ENCODE data around the gene GNMT. TPM values are rescaled to one million over a fixed set of nuclear protein-coding genes. Genes with fewer than 3 reads are reported as not detected.

Gene GNMT
- polyA plus RNA-seq, 1 experiment, result 0.07 TPM

DNA sequence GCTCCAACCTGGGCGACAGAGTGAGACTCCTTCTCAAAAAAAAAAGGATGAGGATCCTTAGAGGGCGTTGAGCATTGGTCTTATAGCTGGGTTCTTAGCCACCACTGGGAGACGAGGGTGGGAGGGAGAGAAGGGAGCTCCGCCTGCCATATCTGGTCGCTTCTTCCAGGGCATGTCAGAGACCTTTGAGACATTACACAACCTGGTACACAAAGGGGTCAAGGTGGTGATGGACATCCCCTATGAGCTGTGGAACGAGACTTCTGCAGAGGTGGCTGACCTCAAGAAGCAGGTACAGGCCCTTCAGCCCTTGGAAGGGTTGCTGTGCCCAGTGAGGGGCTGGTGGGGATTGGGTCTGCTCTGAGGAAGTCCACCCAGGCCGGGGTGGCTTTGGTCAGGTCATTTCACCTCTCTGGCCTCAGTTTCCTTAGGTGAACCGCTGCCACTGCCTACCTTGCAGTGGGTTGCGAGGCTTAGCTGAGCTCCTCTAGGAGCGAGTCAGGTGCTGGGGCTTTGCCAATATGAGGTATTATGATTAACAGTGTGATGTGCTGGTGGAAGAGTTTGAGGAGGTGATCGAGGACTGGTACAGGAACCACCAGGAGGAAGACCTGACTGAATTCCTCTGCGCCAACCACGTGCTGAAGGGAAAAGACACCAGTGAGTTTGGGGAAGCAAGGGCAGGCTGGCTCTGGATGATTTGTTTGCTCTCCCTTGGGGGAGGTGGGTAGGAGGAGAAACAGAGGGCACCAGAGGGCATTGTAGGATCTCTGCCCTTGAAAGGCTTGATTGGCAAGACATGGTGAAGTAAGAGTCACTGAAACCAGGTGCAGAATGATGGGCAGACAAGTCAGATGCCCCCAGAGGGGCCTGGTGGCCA is 22.8 kb upstream of the GNMT start:
- H3K4me3 ChIP-seq (ENCODE audit: low read depth, low read length), result no peak overlapping the region
- no peak for DNase-seq (ENCODE audit: low read depth, low spot score)
- POLR2A ChIA-PET, result interaction anchor here (0.8 kb wide), 1 partner anchor 9 kb away, joined by 3 read pairs; the partner anchor contains the start of gene CNPY3
- CTCF ChIA-PET, result interaction anchor here (1.6 kb wide), 1 partner anchor 37 kb away, joined by 4 read pairs; no protein-coding TSS in a partner anchor
- no peak overlapping the region for H3K27ac ChIP-seq (ENCODE audit: low read depth, low read length)
- TF ChIP-seq, protein P1, sequence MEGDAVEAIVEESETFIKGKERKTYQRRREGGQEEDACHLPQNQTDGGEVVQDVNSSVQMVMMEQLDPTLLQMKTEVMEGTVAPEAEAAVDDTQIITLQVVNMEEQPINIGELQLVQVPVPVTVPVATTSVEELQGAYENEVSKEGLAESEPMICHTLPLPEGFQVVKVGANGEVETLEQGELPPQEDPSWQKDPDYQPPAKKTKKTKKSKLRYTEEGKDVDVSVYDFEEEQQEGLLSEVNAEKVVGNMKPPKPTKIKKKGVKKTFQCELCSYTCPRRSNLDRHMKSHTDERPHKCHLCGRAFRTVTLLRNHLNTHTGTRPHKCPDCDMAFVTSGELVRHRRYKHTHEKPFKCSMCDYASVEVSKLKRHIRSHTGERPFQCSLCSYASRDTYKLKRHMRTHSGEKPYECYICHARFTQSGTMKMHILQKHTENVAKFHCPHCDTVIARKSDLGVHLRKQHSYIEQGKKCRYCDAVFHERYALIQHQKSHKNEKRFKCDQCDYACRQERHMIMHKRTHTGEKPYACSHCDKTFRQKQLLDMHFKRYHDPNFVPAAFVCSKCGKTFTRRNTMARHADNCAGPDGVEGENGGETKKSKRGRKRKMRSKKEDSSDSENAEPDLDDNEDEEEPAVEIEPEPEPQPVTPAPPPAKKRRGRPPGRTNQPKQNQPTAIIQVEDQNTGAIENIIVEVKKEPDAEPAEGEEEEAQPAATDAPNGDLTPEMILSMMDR (IDR thresholded peaks at IDR 0.05; ENCODE audit: low read depth, low read length), result no peak
- no peaks in the 10 kb centered on the region for H3K27me3 ChIP-seq (ENCODE audit: control insufficient read depth, insufficient read depth, low read length)
- no peaks in the 10 kb centered on the region for H3K9me3 ChIP-seq (ENCODE audit: control insufficient read depth, insufficient read depth, low read length)

DNA sequence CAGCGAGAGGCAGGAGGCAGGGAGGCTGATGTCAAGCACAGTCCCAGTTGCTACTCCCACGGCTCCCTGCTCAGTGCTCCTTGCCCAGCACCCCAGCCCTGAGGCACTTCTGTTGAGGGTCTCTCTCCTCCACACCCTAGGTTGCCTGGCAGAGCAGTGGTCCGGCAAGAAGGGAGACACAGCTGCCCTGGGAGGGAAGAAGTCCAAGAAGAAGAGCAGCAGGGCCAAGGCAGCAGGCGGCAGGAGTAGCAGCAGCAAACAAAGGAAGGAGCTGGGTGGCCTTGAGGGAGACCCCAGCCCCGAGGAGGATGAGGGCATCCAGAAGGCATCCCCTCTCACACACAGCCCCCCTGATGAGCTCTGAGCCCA is 22.1 kb upstream of the GNMT start:
- DNase-seq (ENCODE audit: low read depth, low spot score), result no peak
- no peaks in the 10 kb centered on the region for H3K27me3 ChIP-seq (ENCODE audit: control insufficient read depth, insufficient read depth, low read length)
- no peak overlapping the region for H3K4me3 ChIP-seq (ENCODE audit: low read depth, low read length)
- H3K9me3 ChIP-seq (ENCODE audit: control insufficient read depth, insufficient read depth, low read length), result no peaks in the 10 kb centered on the region
- no peak overlapping the region for H3K27ac ChIP-seq (ENCODE audit: low read depth, low read length)
- CTCF ChIA-PET, result no interaction called here
- POLR2A ChIA-PET, result interaction anchor here (0.5 kb wide), 1 partner anchor 34 kb away, joined by 4 read pairs; no protein-coding TSS in a partner anchor
- TF ChIP-seq, protein P1 (IDR thresholded peaks at IDR 0.05; ENCODE audit: low read depth, low read length), result no peak

DNA sequence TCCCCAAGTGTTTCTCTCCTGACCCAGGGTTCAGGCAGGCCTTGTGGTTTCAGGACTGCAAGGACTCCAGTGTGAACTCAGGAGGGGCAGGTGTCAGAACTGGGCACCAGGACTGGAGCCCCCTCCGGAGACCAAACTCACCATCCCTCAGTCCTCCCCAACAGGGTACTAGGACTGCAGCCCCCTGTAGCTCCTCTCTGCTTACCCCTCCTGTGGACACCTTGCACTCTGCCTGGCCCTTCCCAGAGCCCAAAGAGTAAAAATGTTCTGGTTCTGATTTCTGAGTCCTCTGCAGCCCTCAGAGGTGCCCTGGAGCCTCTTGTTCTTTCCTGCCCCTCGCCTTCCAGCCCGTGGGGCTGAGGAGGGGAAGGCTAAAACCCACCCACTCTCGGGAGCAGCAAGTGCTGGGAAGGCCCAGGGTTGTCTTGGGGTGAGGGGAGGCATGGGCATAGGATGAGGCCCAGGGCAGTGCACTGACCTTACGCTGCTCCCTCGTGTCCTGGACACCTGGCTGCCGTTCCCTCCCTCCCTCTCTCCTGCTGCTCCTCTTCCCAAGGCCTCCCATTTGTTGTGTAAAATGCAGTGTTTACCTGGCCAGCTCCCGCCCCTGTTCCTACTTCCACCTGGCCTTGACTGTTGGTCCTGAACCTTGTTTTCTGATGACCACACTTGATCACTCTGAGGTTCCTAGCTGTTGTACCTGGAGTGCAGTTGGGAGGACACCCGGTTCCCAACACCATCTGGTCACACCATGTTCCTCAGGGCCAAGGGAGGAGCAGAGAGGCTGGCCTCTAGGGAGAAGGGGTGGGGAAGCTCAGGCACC is 21.4 kb upstream of the GNMT start:
- no peaks in the 10 kb centered on the region for H3K9me3 ChIP-seq (ENCODE audit: control insufficient read depth, insufficient read depth, low read length)
- H3K4me3 ChIP-seq (ENCODE audit: low read depth, low read length), result no peak overlapping the region
- H3K27ac ChIP-seq (ENCODE audit: low read depth, low read length), result no peak overlapping the region
- TF ChIP-seq, protein P1 (IDR thresholded peaks at IDR 0.05; ENCODE audit: low read depth, low read length), result no peak
- DNase-seq (ENCODE audit: low read depth, low spot score), result no peak
- ChIA-PET POLR2A (interaction anchor here (0.5 kb wide), 1 partner anchor 33 kb away, joined by 4 read pairs; no protein-coding TSS in a partner anchor), CTCF (no interaction called here)
- H3K27me3 ChIP-seq (ENCODE audit: control insufficient read depth, insufficient read depth, low read length), result no peaks in the 10 kb centered on the region

DNA sequence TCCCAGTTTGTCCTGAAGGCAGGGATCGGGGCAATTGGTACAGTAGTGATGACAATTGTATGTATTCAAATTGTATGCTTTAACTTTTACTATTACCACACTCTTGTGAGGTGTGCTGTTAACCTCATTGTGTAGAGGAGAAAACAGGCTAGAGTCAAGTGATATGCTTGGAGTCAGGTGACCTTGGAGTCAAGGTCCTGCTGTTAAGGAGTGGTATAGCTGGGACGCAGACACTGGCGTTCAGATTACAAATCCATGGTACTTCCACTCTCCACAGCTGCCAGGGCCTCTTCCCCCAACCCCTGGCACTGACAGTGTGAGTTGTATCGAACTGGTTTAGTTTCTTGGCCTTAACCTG is 20.8 kb upstream of the GNMT start:
- POLR2A ChIA-PET, result no interaction called here
- no peaks in the 10 kb centered on the region for H3K9me3 ChIP-seq (ENCODE audit: control insufficient read depth, insufficient read depth, low read length)
- CTCF ChIA-PET, result no interaction called here
- DNase-seq (ENCODE audit: low read depth, low spot score), result no peak
- no peak overlapping the region for H3K27ac ChIP-seq (ENCODE audit: low read depth, low read length)
- H3K27me3 ChIP-seq (ENCODE audit: control insufficient read depth, insufficient read depth, low read length), result no peaks in the 10 kb centered on the region
- no peak overlapping the region for H3K4me3 ChIP-seq (ENCODE audit: low read depth, low read length)
- TF ChIP-seq, protein P1 (IDR thresholded peaks at IDR 0.05; ENCODE audit: low read depth, low read length), result no peak
